Right lobe of liver (tissue), 4 donors: ENCODE data around the gene MAP2K6.

Source experiments
- CTCF ChIP-seq, 4 donors: fragments of 200-600 bp in 3 of 4; fragments of 450-650 bp in 1 of 4; IDR thresholded peaks; one replicate each; pipeline versions ENCODE4 v1.5.1 to v1.8.0; 2016 to 2022; ENCODE audit warnings: antibody characterized with exemption in 4 of 4, mild to moderate bottlenecking in 2 of 4
- POLR2A ChIP-seq: fragments of 450-650 bp; IDR thresholded peaks from one replicate; pipeline ENCODE4 v1.6.1; 2017; ENCODE audit warnings: antibody characterized with exemption, mild to moderate bottlenecking
- donor health status: DM: no; HTN: no; CAD: no.
- donor health status: DM: no; HTN: no; CAD: no.
- donor health status: DM: no; HTN: yes; CAD: no.

GRCh38 chr17:69452664-69453260 lies 38.3 kb downstream of the MAP2K6 start:
- TF ChIP-seq CTCF (IDR thresholded peaks at IDR 0.05), result no peak
- TF ChIP-seq POLR2A, result no peak
